Measurements from ENCODE around the gene TNNC1.

Gene TNNC1

DNA sequence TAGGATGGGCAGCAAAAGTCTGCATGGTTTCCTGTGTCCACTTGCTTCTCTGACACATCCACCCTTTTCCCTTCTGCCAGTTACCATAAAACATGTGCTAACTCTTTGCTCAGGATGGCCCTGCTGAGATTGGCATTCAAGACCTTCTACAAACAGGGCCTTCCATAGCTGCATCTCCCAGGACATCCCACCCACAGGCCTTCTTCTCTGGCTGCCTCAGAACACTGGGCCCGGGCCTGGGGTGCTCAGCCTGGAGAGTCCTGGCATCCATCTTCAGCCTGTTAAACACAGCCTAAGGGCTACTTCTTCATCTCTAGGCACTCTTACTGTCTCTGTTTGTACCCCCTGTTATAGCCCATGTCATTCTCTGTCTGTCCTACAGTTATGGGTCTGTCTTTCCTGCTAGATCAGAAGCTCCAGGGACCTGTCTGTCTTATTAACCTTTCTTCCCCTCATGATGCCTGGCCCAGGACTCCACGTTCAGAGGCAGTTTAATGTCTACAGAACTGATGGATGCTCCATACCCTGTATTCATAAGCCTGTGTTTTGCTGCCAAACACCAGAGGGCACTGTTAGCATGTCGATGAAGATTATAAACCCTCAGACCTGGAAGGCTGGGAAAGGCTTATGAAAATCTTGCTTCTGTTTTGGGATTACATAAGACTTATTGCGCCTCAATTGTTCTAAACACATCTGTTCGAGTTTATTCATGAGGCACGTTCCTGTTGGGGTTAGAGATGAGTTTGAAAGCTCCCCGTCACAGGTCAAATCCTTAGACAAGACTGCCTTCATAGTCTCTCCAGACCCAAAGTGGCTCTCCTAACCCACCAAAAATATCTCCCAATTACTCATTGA is 25.5 kb downstream of the TNNC1 start:
- DNase-seq, result peak; percentile 22

GRCh38 chr3:52423173-52423572 is 30.7 kb downstream of the TNNC1 start:
- no peak for DNase-seq

- no peak for DNase-seq
Observed at GRCh38 chr3:52422669-52423068, 31.2 kb downstream of the TNNC1 start.

DNA sequence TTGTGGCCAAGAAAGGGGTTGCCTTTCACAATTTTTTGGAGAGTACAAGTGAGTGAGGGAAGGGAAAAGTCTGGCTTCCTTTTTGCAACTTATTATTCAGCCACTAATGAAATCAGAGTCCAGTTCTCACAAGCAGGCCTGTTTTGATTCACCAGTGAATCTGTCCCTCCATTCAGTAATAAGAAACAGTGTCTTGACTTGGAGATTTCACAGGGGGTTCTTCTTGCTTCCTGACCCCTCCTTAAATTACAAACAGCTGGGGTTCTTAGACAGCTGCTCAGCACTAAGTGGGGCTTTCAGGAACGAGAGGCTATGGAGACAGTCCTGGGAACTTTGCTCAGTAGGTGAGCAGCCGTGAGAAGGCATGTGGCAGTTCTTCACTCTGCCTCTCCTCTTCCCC is 33.5 kb downstream of the TNNC1 start:
- DNase-seq, result no peak

DNA sequence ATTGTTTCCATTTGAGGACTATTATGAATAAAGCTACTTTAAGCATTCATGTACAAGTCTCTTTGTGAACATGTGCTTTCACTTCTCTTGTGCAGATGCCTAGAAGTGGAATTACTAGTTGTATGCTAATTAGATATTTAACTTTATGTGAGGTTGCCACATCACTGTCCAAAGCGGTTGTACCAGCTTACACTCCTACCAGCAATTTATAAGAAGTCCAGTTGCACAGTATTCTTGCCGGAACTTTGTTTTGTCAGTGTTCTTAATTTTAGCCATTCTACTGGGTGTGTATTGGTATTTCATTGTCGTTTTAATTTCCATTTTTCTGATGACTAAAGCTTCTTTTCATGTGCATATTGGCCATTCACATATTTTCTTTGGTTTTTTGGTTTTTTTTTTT is 38.0 kb downstream of the TNNC1 start:
- DNase-seq, result no peak

DNA sequence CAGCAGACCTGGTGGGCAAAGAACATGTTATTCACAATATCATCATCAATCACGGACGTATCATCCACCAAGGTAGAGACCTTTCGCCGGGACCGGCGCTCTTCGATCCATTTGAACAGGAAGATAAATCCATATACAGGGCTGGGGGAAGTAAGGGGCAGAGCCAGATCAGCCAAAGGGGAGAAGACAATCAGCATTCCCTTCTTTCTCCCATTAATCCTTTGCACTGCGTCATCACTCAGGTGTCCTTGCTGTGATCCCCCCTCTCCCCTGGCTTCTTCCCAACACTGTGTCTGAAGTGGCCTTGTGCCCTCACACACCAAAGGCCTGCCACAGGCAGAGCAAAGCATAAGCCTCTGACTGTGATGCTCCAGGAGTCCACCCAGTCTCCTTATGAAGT is 45.4 kb downstream of the TNNC1 start:
- no peak for DNase-seq

- DNase-seq, result no peak
Observed at GRCh38 chr3:52407779-52408178, 46.1 kb downstream of the TNNC1 start.

DNA sequence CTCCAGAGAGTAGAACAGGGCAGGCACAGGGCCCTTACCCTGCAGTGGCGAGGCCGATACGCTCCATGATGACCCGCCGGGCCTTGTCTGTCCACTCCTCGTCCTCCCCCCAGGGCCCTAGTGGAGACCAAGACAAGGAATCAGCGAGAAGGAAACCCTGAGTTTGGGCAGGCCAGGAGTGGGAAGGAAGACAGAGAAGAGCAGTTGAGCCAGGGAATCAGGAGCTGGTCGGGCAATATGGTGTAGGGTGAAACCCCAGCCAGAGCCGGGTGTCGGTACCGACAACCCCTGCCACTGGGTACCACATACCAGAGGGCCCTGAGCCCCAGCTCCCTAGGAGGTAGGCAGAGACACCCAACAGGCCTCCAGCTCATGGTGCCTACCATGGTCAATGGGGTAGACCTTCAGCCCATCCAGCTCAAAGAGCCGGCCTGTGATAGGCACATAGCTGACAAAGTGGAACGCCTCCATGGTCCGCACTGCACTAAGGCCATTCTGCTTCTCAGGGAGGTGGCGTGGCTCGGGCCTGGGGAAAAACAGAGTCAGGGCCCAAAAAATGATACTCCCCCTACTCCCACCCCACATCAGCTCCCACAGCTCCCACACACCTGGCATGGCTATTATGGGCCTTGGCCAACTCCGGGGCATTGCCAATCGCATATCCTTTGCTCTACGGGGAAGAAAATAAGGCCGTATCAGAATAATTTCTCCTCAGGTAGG is 46.9 kb downstream of the TNNC1 start:
- DNase-seq, result no peak

DNA sequence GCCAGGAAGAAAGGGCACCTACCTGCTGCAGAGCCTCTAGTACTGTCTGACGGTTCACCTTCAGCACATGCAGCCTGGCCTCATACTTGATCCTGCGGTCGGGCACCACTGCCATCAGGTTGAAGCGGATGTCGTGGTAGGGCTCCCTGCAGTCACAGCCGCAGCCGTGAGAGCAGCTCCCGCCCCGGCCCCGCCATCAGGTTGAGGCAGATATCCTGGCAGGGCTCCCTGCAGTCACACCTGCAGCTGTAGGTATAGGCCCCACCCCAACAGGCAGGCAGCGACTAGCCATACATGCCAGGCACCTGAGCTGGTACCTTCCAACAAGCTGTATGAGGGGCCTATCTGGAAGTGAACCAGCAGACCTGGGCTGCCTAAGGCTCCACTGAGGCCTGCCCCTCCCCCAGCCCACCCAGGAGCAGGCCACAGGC is 47.6 kb downstream of the TNNC1 start:
- DNase-seq, result no peak

- no peak for DNase-seq
Observed at GRCh38 chr3:52405601-52406110, 48.2 kb downstream of the TNNC1 start.

DNA sequence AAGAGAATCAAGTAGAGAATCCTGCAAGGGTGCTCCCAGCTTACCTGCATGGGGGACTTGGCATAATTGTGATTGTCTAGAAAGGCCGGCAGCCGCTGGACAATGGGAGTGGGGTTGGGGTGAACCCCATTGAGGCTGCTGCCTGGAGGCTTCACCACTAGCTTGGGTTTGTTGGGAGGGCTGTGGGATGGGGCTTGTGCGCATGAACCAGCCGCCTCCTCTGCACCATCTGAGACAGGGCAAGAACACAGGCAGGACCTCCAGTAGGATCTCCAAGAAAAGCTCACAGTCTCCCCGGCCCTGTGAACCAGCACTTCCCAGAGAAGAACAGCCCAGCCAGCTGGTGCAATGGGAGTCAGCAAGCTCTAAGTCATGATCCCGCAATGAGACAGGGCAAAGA is 48.8 kb downstream of the TNNC1 start:
- no peak for DNase-seq

DNA sequence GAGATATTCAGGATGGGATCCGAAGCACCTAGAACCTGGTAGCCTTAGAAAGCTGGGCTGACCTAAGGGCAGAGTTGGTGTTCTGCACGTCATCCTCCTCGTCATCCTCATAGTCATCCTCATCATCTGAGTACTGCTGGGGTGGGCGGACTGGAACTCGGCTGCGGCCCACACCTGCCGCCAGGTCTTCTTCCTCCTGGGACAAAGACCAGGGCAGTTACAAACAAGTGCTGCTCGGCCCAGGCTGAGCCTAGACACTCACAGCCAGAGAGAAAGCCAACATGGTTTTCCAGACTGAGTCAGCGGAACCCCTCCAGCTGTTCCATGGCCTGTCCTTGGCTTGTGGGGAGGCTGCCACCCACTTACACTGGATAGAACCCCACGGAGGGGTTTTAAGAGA is 49.5 kb downstream of the TNNC1 start:
- DNase-seq, result no peak

DNA sequence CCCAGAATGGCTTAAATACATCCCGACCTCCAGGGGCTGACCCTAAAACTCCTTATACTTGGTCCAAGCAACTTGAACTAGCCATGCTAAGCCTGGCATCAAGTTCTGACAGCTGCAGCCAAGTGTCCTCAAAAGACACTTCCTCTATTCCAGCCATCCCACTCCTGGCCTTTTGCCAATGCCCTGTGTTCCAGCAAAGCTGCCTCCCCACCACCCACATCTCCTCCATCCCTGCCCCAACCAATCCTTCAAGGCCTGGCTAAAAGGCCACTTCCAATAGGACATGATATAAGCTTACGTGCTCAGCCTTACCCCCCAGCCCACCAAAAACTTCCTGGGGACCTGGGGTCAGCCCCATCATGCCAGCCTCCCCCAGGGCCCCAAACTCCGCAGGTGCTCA is 49.9 kb downstream of the TNNC1 start:
- no peak for DNase-seq

GRCh38 chr3:52403271-52403841 is 50.5 kb downstream of the TNNC1 start:
- DNase-seq, result no peak

GRCh38 chr3:52402706-52403270 is 51.1 kb downstream of the TNNC1 start:
- no peak for DNase-seq

GRCh38 chr3:52402101-52402521 is 51.7 kb downstream of the TNNC1 start:
- no peak for DNase-seq

DNA sequence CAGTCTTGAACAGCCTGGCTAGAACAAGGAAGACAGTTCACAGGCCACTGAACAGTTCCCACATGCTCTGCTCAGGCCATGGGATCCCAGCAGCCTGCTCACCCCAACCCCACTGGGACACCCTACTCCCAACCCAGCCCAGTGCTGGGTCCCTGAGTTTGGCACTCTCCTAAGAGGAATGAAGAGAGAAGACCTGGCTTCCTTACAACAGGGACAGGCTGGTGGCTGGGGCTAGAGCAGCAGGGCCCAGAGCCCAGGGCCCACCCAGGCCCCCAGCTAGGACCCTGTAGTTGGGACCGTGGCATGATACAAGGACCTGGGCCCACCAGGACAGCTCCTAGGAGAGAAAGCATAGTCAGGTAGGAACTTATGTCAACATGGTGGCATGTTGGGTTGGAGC is 52.3 kb downstream of the TNNC1 start:
- no peak for DNase-seq

Measured in NCI-H774 (cell line).